Right atrium auricular region (tissue), 2 donors: Measurements from ENCODE around the gene RNASE12. TPM values are rescaled to one million over a fixed set of nuclear protein-coding genes. Genes with fewer than 3 reads are reported as not detected.

Experiments
- DNase-seq: peaks from one replicate; pipeline ENCODE4 v3.0.0-alpha.2; 2019; ENCODE audit warnings: low spot score
- H3K27ac ChIP-seq, 2 donors: fragments of 200-600 bp; sonication (generic); 1 replicate in 1 of 2; 2 replicates in 1 of 2; pipeline ENCODE4 v1.5.1; 2016 to 2019
- H3K27me3 ChIP-seq, 2 donors: fragments of 200-600 bp; sonication (generic); one replicate each; pipeline versions ENCODE4 v1.5.1 to v1.6.0; 2017 to 2019
- H3K36me3 ChIP-seq: fragments of 200-600 bp; sonication (generic); one replicate; pipeline ENCODE4 v1.5.1; 2016
- H3K4me1 ChIP-seq, 2 donors: fragments of 200-600 bp; sonication (generic); one replicate each; pipeline versions ENCODE4 v1.5.1 to v1.6.0; 2017 to 2019
- H3K4me3 ChIP-seq, 2 donors: fragments of 200-600 bp; sonication (generic); 1 replicate in 1 of 2; 2 replicates in 1 of 2; pipeline ENCODE4 v1.5.1; 2017 to 2019; ENCODE audit warnings: mild to moderate bottlenecking in 1 of 2, moderate library complexity in 1 of 2
- H3K9me3 ChIP-seq, 2 donors: fragments of 200-600 bp; sonication (generic); one replicate each; pipeline ENCODE4 v1.5.1; 2019
- total RNA-seq, 2 donors: library from RNA; depleted of rRNA; stranded (reverse); fragments of >200 nt; gene quantifications; one replicate each; pipeline ENCODE4 v1.1.0, GENCODE V29; 2016
- TF ChIP-seq, protein P1 (sequence below), 2 donors: fragments of 200-600 bp; sonication (generic); IDR thresholded peaks; one replicate each; pipeline ENCODE4 v1.5.1; 2019; ENCODE audit warnings: antibody characterized with exemption in 2 of 2

RNASE12 gene, protein sequence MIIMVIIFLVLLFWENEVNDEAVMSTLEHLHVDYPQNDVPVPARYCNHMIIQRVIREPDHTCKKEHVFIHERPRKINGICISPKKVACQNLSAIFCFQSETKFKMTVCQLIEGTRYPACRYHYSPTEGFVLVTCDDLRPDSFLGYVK
- total RNA-seq = not detected

DNA sequence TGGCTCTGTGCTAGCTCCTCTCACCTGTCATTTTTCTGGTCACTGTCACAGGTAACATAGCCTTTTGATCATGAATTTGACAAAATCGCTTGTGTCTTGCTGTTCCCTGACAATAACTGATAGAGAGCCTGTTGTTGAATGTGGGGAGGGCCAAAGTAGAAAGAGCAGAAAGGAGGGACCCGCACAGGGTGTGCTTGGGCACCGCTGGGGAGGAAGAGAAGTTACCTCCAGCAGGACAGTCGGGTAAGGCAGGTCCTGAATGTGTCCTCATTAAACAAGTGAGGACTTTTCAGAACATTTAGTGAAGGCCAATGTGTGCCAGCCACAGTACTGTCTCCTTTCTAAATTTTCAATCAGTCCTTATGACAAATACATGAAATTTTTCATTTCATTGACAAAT is at the start of gene RNASE12:
RNASE12 (minus strand) TSS at position 142 of the 400 bp plus-strand sequence. CDS start 653 bp downstream, outside the sequence.
- no peaks in the 10 kb centered on the region for H3K27me3 ChIP-seq
- H3K9me3 ChIP-seq = no peaks in the 10 kb centered on the region
- H3K27ac ChIP-seq = no peak within 1 kb of the TSS
- H3K4me3 ChIP-seq = no peak within 1 kb of the TSS
- no peaks in the 10 kb centered on the region for H3K36me3 ChIP-seq
- TF ChIP-seq, protein P1, sequence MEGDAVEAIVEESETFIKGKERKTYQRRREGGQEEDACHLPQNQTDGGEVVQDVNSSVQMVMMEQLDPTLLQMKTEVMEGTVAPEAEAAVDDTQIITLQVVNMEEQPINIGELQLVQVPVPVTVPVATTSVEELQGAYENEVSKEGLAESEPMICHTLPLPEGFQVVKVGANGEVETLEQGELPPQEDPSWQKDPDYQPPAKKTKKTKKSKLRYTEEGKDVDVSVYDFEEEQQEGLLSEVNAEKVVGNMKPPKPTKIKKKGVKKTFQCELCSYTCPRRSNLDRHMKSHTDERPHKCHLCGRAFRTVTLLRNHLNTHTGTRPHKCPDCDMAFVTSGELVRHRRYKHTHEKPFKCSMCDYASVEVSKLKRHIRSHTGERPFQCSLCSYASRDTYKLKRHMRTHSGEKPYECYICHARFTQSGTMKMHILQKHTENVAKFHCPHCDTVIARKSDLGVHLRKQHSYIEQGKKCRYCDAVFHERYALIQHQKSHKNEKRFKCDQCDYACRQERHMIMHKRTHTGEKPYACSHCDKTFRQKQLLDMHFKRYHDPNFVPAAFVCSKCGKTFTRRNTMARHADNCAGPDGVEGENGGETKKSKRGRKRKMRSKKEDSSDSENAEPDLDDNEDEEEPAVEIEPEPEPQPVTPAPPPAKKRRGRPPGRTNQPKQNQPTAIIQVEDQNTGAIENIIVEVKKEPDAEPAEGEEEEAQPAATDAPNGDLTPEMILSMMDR (IDR thresholded peaks at IDR 0.05) = no peak
- no peak for DNase-seq
- no peaks in the 10 kb centered on the region for H3K4me1 ChIP-seq

DNA sequence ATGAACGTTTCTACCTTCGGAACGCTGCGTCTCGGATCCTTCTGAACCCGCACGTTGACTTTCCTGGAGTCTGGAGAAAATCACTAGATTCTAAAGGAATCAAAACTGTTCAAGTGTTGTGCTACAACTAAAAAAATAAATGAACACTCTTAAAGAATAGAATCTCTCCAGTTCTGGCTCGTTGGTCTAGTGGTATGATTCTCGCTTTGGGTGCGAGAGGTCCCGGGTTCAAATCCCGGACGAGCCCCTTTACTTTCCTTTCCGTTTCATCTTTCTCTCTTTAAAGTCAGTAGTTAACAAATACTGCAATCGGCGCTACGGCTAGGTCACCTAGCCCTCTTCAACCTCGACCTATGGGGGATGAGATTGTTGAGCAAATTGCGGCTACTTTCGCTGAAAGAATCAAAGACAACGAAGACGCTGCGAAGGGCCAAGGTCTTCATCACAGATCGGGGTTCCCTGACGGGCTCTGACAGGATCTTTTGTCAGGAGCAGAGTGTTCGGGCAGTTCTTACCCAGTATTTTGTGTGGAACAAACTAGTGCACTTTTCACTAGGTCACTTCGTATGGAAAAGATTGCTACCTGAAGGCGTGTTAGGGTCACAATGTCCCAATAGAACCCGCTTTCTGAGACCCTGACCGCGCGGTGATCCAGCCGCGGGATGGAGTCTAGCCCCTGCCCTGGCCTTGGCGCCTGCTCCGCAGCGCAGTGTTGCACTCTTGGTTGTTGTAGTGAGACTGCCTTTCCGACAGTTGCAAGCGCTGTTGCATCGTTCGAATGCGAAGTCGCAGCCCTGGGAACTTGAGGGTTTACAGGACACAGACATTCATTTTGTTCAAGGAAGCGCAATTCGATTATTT is 41.9 kb upstream of the RNASE12 start:
- TF ChIP-seq, protein P1 (IDR thresholded peaks at IDR 0.05) = no peak
- peak overlapping the region; percentile 1 to 37 for H3K4me3 ChIP-seq
- no peaks in the 10 kb centered on the region for H3K27me3 ChIP-seq
- no peak overlapping the region for H3K27ac ChIP-seq
- no peaks in the 10 kb centered on the region for H3K36me3 ChIP-seq
- H3K4me1 ChIP-seq = peaks cover 0 to 27% of the 10 kb centered on the region in 2 donors
- peaks cover 0 to 5% of the 10 kb centered on the region in 2 donors for H3K9me3 ChIP-seq
- no peak for DNase-seq

GRCh38 chr14:20632448-20632830 is 41.3 kb upstream of the RNASE12 start:
- H3K27ac ChIP-seq = no peak overlapping the region
- H3K9me3 ChIP-seq = peaks cover 0 to 5% of the 10 kb centered on the region in 2 donors
- H3K4me3 ChIP-seq = peak overlapping the region; percentile 14 to 37
- no peak for DNase-seq
- TF ChIP-seq, protein P1 (IDR thresholded peaks at IDR 0.05) = no peak
- H3K27me3 ChIP-seq = no peaks in the 10 kb centered on the region
- H3K4me1 ChIP-seq = peaks cover 0 to 27% of the 10 kb centered on the region in 2 donors
- H3K36me3 ChIP-seq = no peaks in the 10 kb centered on the region

DNA sequence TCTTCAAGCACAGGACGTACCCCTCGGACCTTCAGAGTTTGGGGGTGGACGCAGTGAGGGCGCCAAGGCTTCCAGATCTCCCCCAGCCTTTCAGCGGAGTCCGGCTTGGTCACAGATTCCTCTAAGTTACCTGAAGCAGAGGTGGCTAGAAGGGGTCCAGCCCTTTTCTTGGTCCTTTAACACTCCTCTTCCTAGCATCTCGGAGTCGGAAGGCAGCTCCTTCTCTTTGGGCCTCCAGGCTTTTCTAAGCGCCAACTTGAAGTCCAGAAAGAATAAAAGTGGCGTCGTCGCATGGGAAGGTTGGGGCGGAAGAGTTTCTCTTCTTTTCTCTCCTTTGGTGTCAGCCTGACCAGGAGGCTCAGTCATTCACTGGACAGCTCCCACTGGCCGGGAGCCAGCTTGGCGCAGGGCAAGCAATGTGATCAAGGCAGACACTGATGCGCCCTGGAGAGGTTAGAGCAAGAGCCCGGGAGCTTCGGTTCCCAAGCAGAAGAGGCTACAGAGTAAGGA is 40.8 kb upstream of the RNASE12 start:
- H3K27me3 ChIP-seq = no peaks in the 10 kb centered on the region
- peaks cover 0 to 27% of the 10 kb centered on the region in 2 donors for H3K4me1 ChIP-seq
- TF ChIP-seq, protein P1 (IDR thresholded peaks at IDR 0.05) = no peak
- H3K9me3 ChIP-seq = peaks cover 0 to 5% of the 10 kb centered on the region in 2 donors
- H3K27ac ChIP-seq = no peak overlapping the region
- no peak for DNase-seq
- H3K36me3 ChIP-seq = no peaks in the 10 kb centered on the region
- H3K4me3 ChIP-seq = peak overlapping the region; percentile 14 to 37

- H3K27ac ChIP-seq = no peak overlapping the region
- H3K27me3 ChIP-seq = no peaks in the 10 kb centered on the region
- peaks cover 0 to 34% of the 10 kb centered on the region in 2 donors for H3K4me1 ChIP-seq
Observed at GRCh38 chr14:20631023-20631879, 40.1 kb upstream of the RNASE12 start.

More at GRCh38 chr14:20631023-20631879, 40.1 kb upstream of the RNASE12 start:
- TF ChIP-seq, protein P1 (IDR thresholded peaks at IDR 0.05) = no peak
- Histone ChIP-seq H3K36me3 (no peaks in the 10 kb centered on the region), H3K9me3 (peaks cover 0 to 5% of the 10 kb centered on the region in 2 donors), H3K4me3 (peak overlapping the region; percentile 27 to 37)
- DNase-seq = no peak
